Measurements from ENCODE around the gene SPEN. TPM values are rescaled to one million over a fixed set of nuclear protein-coding genes. Genes with fewer than 3 reads are reported as not detected.
A peak's percentile ranks its signal among the peaks of the same experiment; 100 is the strongest.

The SPEN gene
- total and polyA plus RNA-seq, 10 of the 15 experiments (the other 5 are each of a cell fraction or from before 2014, with no cell fraction given), result 5.2 to 58.7 (median 20.1) TPM

DNA sequence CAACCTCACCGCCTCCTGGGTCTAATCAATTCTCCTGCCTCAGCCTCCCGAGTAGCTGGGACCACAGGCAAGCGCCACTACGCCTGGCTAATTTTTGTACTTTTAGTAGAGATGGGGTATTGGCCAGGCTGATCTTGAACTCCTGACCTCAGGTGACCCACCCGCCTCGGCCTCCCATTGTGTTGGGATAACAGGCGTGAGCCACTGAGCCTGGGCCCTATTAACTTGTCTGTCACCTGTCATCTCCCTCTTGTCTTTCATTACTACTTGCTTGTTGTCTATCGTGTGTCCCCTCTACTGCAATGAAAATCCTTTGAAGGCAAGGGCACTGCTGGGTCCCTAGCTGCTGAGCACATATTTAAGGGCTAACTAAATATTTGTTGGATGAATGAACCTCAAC is 43.4 kb upstream of the SPEN start:
- H3K4me3 ChIP-seq, result no peak overlapping the region
- ChIA-PET POLR2A (no interaction called here), RAD21 (ENCODE audit: unreplicated experiment) (interaction anchor here (1.0 to 2.6 kb wide), 5 partner anchors 11 to 203 kb away, joined by 4 to 10 read pairs (median 6); no protein-coding TSS in a partner anchor), SMC1A (ENCODE audit: uncharacterized antibody, unreplicated experiment) (interaction anchor here (0.6 to 2.2 kb wide), 4 partner anchors 9 to 171 kb away, joined by 3 to 5 read pairs (median 4); no protein-coding TSS in a partner anchor), CTCF (interaction anchor here (0.6 to 2.8 kb wide), 20 partner anchors 9 to 372 kb away, joined by 3 to 17 read pairs (median 4); no protein-coding TSS in a partner anchor)
- DNase-seq (ENCODE audit: low read depth, low spot score), result no peak
- TF ChIP-seq FOS (IDR thresholded peaks at IDR 0.05; ENCODE audit: borderline replicate concordance, extremely low read depth, insufficient read length) (no peak), SREBF2 (IDR thresholded peaks at IDR 0.05; ENCODE audit: low read length) (no peak), REST (IDR thresholded peaks at IDR 0.05; ENCODE audit: low read depth, low read length) (no peak), IKZF1 (conservative IDR thresholded peaks at IDR 0.05) (no peak), E4F1 (IDR thresholded peaks at IDR 0.05; ENCODE audit: borderline replicate concordance, partially characterized antibody) (no peak), MYC (IDR thresholded peaks at IDR 0.05; ENCODE audit: insufficient read depth, insufficient read length, insufficient replicate concordance, low read length, severe bottlenecking) (no peak)
- TF ChIP-seq, protein P1, sequence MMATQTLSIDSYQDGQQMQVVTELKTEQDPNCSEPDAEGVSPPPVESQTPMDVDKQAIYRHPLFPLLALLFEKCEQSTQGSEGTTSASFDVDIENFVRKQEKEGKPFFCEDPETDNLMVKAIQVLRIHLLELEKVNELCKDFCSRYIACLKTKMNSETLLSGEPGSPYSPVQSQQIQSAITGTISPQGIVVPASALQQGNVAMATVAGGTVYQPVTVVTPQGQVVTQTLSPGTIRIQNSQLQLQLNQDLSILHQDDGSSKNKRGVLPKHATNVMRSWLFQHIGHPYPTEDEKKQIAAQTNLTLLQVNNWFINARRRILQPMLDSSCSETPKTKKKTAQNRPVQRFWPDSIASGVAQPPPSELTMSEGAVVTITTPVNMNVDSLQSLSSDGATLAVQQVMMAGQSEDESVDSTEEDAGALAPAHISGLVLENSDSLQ (IDR thresholded peaks at IDR 0.05), result no peak
- no peaks in the 10 kb centered on the region for H3K9me3 ChIP-seq (replicated peaks; ENCODE audit: control insufficient read depth, insufficient read depth, low read length)
- in situ Hi-C loops (cut with MboI), result no loop called here
- H4K20me1 ChIP-seq (ENCODE audit: control insufficient read depth, insufficient read depth), result no peaks in the 10 kb centered on the region
- WGBS (ENCODE audit: insufficient coverage, insufficient replicate concordance, low lambda C conversion rate, missing lambda C conversion rate), result 52% methylated on average over 8 of the region's 8 CpGs
- H2AFZ ChIP-seq (ENCODE audit: control insufficient read depth, low read depth, low read length), result no peak overlapping the region
- H3K36me3 ChIP-seq (ENCODE audit: control insufficient read depth in 2 of 2, insufficient read depth in 2 of 2, low read length in 1 of 2), result no peaks in the 10 kb centered on the region
- no peak overlapping the region for H3K27ac ChIP-seq (ENCODE audit: control insufficient read depth, insufficient read depth)
- ATAC-seq, result no peak
- no peak overlapping the region for H3K4me2 ChIP-seq (ENCODE audit: control insufficient read depth, insufficient read depth)
- H3K4me1 ChIP-seq (ENCODE audit: control insufficient read depth, insufficient read depth, low read length), result no peaks in the 10 kb centered on the region
- no peaks in the 10 kb centered on the region for H3K27me3 ChIP-seq (replicated peaks in 1 of 2; ENCODE audit: control insufficient read depth in 2 of 2, insufficient read depth in 2 of 2, low read length in 1 of 2)
- intact Hi-C loops (cut with micrococcal nuclease; ENCODE audit: unreplicated experiment), result loop anchor here (5.0 kb wide), 1 partner anchor 203 kb away; no protein-coding TSS in a partner anchor
- no TSS peak for BruUV-seq (replicated peaks)
- peak; percentile 35 for FAIRE-seq
- H3K9ac ChIP-seq (ENCODE audit: control insufficient read depth, insufficient read depth, low read length), result no peak overlapping the region
- H3K79me2 ChIP-seq (ENCODE audit: control insufficient read depth, insufficient read depth, low read length), result no peaks in the 10 kb centered on the region
